Activated CD4-positive, alpha-beta T cell treated with anti-CD3 and anti-CD28 coated beads, Interleukin-2, amount 50 U/mL, for 4 hours (primary cell): ENCODE data around the gene TACC3.

Experiments
- DNase-seq, 2 experiments: peaks; one replicate each; pipeline ENCODE4 v3.0.0-alpha.2; 2020

The TACC3 gene

DNA sequence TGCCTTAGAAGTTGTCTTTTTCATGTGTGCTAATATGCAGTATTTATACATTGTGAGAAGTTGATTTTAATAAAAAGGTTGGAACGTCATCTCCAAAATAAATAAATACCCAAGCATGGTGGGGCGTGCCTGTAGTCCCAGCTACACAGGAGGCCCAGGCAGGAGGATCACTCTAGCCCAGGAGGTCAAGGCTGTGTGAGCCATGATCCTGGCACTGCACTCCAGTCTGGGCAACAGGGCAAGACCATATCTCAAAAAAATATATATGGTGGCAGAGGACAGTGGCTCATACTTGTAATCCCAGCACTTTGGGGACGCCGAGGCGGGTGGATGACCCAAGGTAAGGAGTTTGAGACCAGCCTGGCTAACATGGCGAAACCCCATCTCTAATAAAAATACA, 15.6 kb upstream of the TACC3 start:
- no peak for DNase-seq

DNA sequence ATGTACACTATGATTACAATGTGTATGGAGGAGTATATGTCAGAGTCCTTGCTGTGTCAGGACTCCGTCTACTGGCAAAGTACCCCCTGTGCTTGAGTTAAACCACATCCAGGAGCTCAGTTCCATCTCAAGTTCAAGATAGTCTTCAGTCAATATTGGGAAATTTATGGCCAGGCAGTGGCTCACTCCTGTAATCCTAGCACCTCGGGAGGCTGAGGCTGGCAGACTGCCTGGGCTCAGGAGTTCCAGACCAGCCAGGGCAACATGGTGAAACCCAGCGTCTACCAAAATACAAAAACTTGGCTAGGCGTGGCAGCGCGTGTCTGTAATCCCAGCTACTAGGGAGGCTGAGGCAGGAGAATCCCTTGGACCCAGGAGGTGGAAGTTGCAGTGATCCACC, 15.0 kb upstream of the TACC3 start:
- DNase-seq: no peak

- DNase-seq: no peak
Observed at GRCh38 chr4:1708581-1708980, 12.7 kb upstream of the TACC3 start.

- DNase-seq: no peak
Observed at GRCh38 chr4:1711055-1711570, 10.2 kb upstream of the TACC3 start.

DNA sequence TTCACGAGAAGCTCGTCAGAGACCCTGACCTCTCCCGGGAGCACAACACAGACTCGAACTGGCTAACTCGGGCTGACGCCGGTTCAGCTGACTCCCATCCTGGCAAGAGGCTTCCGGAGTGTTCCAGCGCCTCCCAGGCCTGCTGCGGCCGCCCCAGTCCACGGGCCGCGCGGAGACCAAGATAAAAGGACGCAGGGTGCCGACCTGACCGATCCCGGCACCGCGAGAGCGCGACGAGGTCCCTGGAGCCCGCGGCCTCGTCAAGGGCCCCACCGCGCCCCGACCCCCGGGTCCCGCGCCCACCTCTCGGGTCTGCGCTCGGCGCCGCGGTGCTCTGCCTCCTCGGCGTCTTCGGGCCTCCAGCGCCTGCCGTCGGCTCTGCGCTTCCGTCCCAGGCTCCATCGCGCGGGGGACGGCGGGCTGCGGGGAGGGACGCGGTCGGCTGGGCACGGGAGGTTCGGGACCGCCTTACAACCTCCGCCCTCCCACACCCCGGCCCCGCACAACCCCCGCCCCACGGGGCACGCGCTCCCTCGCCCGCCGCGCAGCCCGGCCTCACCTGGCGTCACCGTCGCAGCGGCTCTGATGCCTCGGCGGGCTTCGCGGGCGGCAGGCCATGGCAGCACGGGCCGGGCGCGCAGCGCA, 9.6 kb upstream of the TACC3 start:
- no peak for DNase-seq

DNA sequence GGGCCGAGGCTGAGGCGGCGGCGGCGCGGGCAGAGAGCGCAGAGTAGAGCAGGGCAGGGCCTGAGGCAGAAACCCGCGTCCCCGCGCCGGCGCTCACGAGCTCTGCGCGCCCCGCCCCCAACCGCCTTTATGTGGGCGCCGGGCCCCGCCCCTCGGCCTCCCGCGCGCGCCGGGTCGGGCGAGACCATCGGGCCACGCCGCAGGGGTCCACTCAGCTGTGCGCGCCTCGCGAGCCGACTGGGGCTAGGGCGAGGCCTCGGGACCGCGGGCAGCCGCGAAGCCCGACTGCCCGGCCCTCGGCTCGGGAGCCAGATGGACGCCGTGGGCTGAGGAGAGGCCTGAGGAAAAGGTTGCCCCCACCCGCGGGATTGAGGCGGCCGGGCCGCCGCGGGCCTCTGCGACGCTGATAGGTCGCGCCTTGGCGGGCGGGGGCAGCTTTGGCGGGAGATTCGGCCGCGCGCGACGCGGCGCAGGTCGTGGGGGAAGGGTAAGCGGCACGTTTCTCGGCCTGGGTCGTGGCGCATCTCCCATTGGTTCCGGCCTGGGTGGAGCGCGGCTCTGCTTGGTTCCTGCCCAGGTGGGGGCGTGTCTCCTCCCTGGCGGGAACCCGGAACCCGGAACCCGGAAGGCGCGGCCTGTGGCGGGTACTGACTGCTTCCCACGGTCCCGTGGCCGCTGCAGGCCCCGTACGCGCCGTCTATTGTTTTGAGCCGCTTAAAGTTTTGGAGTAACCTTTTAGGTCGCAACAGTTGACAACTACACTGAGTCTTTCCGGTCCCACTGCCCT, 8.9 kb upstream of the TACC3 start, which contains the start of gene SLBP:
Gene SLBP, minus strand, starts transcription at position 104 of the 787 bp plus-strand sequence. CDS start 131 bp downstream, outside the sequence.
- DNase-seq: peak; percentile 99

DNA sequence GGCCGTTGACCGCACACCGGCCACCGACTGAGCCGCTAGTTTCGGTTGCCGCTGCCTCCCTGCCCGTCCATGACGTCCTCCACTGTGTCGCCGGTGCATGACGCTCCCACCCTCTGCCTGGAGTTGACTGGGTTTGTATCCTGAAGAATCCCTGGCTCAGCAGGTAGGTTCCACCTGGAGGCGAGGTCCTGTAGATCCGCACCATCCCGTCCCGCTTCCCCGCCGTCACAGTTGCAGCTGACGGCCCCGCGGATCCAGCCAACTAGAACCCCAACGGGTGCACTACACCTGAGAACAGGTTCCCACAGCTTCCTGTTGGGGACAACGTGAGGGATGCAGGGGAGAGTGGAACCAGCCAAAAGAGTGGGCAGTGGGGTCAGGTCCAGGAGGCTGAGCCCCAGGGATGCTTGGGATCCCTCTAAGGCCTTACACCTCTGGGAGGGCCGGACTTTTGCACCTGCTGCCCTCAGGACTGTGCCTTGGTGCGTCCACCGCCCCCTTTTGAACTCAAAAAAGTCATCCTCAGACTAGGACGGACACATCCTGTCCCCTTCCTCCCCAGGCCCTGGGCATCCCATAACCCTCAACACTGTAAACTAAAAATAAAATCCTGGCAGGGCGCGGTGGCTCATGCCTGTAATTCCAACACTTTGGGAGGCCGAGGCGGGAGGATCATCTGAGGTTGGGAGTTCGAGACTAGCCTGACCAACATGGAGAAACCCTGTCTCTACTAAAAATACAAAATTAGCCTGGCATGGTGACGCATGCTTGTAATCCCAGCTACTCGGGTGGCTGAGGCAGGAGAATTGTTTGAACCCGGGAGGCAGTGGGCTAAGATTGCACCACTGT, 8.1 kb upstream of the TACC3 start:
- DNase-seq: no peak

DNA sequence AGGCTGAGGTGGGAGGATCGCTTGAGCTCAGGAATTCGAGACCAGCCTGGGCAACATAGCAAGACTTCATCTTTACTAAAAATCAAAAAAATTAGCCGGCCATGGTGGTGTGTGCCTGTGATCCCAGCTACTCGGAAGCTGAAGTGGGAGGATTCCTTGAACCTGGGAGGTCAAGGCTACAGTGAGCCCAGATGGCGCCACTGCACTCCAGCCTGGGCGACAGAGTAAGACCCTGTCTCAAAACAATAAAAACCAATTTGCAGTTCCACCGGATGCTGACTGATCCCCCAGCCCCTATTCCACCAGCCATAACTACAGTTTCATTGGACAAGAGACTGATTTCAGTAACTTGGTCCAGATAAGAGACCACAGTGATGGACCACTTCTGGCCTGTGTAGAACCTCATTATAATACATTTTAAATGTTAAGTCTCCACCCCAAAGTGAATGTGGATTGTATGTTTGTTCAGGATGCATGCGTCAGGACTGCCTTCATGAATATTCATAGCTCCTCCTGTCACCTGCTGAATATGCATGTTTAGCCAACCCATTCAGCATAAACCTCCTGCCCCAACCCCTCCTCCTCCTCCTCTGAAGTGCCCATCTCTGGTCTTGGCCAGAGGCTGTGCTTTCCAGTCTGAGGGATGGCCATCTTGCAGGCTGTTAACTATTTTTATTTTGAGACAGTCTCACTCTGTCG, 6.9 kb upstream of the TACC3 start:
- DNase-seq: no peak

- DNase-seq: no peak
Observed at GRCh38 chr4:1715002-1715758, 6.1 kb upstream of the TACC3 start.

DNA sequence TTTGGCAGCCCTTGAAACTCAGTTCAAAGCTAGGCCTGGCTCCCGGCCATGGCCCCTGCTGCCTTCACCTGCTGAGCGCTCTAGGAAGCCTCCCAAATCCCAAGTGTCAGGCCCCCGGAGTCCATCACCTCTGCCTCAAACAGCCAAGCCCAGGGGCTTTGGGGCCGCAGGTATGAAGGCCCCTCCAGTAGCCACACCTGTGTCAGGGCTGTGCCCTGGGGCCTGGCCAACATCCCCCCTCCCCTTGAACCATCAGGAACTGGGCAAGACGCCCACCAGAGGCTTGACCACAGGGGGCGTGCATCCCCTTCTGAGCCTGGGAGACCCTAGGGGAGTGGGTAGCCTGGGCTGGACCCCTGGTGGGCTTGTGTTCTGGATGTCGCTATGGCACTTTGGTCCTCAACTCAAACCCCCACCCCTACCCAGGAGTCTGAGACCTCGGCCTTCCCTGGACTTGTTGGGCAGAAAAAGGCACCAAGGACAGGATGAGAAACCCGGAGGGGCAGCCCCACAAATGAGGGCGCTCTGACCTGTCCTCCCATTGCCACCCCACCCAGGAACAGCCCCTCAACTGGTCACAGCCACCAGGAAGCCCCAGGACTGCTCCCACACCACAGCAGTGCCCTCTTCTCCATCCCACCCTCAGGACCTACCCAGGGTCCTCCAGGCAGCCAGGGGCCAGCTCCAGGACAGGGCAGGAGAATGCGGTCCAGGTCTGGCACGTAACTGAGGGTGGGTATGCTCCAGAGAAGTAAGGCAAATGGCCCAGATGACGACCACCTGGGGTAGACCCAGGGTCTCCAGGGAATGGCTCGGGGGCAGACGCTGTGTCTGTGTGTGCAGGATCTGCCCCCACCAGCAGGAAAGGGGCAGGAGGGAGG, 5.0 kb upstream of the TACC3 start:
- no peak for DNase-seq

- DNase-seq: no peak
Observed at GRCh38 chr4:1717129-1718094, 3.9 kb upstream of the TACC3 start.

DNA sequence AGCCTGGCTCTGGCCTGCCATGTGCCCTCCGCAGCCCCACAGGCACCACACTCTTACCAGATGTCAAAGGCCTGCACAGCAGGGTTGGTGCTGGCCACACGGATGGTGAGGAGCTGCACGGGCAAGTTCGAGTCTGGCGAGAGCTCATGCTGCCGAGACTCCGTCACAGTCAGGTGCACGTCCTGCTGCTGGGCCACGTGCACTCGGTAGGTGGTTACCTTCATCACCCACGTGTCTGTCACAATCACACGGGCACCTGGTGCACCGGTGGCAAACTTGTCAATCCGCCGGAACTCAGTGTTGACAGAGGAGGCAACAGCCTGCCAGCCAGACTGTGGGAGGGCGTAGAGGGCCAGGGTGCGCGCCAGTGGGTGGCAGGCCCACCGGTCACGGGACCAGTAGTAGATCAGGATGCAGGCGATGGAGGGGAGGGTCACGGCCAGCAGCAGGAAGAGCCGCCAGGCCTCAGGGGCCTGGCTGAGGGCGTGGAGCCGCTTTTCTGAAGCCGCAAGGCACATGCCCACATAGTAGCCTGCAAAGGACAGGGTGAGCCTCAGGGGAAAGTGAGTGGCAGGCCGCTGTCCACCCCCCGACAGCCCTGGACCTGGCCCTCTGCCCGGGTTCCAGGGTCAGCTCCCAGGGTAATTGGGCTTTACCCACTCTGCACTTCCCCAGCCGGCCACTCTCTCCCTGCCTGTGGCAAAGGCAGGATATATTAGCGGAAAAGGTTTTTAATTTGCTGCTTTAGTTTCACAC, 3.0 kb upstream of the TACC3 start:
- DNase-seq: no peak

DNA sequence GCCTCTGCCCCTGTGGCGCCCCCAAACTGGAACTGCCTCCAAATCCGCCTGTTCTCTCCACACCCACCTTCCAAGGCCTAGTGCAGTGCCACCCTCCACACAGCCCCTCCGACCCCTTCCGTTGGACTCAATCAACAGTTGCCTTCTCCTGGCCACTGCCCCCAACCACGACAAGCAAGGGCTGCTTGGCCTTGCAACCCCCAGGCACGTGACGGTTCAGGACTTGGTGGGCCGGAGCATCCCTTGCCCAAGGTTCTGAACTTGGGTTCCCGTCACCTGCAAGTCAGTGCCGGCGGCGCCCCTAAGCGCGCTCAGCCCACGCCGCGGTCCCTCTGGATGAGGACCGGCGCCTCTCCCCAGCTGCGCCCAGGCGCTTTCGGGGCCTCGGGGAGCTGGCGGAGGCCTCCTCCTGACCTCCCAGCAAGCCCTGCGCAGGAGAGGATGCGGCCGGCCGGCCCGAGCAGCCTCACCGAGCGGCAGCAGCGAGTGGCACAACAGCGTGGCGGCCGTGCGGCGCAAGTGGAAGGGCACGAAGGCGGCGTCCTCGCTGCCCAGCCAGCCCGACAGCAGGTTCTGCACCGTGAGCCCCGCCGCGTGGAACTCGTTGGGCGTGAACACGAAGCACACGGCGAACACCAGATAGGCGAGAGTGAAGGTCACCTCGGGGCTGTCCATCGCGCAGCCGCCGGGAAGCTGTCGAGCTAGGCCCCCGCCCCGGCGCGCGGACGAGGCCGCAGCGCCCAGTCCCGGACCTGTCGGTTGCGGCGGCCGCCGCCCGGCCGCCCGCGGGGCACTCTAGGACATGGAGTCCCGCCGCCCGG, 948 bp upstream of the TACC3 start:
- no peak for DNase-seq

GRCh38 chr4:1721666-1722550, 587 bp downstream of the TACC3 start:
- no peak for DNase-seq

DNA sequence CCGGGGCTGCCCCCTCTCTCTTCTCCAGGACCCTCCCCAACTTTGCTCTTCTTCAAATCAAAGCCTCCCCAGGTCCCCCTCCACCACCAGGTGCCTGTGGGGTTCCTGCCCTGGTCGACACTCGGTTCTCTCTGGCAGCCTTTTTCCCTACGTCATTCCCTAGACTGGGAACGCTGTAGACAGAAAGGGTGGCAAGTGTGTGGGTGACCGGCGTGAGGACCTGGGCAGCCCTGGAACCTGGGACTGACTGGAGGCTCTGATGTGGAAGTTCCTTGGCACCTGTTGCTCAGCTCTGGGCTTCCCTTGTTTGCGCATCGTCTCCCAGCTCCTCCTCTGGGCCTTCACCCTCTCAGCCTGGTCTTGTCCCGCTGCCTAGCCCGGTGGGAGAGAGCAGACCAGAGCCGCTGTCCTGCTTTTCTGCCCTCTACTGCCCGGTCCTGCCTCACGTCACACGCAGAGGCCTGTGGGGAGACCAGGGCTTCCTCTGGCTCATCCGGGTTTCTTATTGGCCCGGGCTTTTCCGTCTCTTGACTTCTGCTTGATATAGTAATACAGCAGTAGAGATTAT, 1.3 kb downstream of the TACC3 start:
- DNase-seq: no peak

GRCh38 chr4:1723131-1723801, 1.9 kb downstream of the TACC3 start:
- peak in 1 of 2 experiments; percentile 39 for DNase-seq
